ENCODE results near the gene TENM4.

The TENM4 gene

DNA sequence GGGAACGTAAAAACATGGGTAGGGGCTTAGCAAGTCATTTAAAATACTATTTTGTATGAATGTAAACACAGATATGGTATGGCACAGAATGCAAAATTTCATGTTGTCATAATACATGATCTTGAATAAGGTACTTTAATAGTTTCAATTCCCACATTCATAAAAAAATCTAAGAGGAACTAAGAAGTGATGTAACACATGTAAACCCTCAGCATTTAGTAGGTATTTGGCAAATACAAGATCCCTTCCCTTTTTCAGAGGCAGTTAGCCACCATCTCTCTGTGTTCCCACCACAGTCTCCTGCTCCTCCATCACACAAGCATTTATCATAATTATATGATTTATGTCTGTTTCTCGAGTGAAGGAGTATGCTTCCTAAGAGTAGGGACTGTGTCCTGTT lies 251.8 kb downstream of the TENM4 start:
- no peak for DNase-seq (ENCODE audit: low read depth)
- TF ChIP-seq, protein P1, sequence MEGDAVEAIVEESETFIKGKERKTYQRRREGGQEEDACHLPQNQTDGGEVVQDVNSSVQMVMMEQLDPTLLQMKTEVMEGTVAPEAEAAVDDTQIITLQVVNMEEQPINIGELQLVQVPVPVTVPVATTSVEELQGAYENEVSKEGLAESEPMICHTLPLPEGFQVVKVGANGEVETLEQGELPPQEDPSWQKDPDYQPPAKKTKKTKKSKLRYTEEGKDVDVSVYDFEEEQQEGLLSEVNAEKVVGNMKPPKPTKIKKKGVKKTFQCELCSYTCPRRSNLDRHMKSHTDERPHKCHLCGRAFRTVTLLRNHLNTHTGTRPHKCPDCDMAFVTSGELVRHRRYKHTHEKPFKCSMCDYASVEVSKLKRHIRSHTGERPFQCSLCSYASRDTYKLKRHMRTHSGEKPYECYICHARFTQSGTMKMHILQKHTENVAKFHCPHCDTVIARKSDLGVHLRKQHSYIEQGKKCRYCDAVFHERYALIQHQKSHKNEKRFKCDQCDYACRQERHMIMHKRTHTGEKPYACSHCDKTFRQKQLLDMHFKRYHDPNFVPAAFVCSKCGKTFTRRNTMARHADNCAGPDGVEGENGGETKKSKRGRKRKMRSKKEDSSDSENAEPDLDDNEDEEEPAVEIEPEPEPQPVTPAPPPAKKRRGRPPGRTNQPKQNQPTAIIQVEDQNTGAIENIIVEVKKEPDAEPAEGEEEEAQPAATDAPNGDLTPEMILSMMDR (conservative IDR thresholded peaks at IDR 0.05; ENCODE audit: low read length), result no peak
- no peak overlapping the region for H3K4me3 ChIP-seq (ENCODE audit: low read length)

GRCh38 chr11:79186669-79187068 lies 254.2 kb downstream of the TENM4 start:
- no peak for DNase-seq (ENCODE audit: low read depth)
- TF ChIP-seq, protein P1 (conservative IDR thresholded peaks at IDR 0.05; ENCODE audit: low read length), result no peak
- no peak overlapping the region for H3K4me3 ChIP-seq (ENCODE audit: low read length)

DNA sequence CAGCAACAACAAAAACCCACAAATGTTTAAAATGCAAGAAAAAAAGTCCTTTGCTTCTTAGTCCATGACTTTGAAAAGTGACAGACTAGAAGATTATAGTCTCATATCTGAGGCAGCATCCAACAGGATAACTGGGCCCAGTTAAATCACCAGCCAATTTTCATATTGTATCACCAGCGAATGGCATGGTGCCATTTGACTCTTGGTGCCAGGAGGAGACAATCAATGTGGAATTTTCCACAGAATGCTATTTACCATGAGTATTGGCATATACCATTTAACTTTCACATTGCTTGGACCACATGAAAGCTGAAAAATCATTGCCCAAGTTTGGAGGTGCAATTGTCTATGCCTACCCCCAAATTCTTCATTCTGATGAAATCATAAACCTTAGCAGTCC lies 255.5 kb downstream of the TENM4 start:
- TF ChIP-seq, protein P1 (conservative IDR thresholded peaks at IDR 0.05; ENCODE audit: low read length), result no peak
- DNase-seq (ENCODE audit: low read depth), result peak; percentile 31
- no peak overlapping the region for H3K4me3 ChIP-seq (ENCODE audit: low read length)

GRCh38 chr11:79184285-79184684 lies 256.5 kb downstream of the TENM4 start:
- no peak for DNase-seq (ENCODE audit: low read depth)
- TF ChIP-seq, protein P1 (conservative IDR thresholded peaks at IDR 0.05; ENCODE audit: low read length), result no peak
- H3K4me3 ChIP-seq (ENCODE audit: low read length), result no peak overlapping the region

DNA sequence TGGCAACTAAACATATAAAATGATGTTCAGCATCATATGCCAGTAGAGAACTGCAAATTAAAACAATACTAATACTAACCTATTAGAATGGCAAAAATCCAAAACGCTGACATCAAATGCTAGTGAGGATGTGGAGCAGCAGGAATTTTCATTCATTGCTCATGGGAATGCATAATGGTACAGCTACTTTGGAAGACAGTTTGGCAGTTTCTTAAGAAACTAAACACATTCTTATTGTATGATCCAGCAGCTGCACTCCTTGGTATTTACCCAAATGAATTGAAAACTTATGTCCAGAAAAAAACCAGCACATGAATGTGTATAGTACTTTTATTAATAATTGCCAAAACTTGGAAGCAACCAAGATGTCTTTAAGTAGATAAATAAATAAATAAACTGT lies 258.0 kb downstream of the TENM4 start:
- TF ChIP-seq, protein P1 (conservative IDR thresholded peaks at IDR 0.05; ENCODE audit: low read length), result no peak
- DNase-seq (ENCODE audit: low read depth), result peak; percentile 98
- H3K4me3 ChIP-seq (ENCODE audit: low read length), result no peak overlapping the region

DNA sequence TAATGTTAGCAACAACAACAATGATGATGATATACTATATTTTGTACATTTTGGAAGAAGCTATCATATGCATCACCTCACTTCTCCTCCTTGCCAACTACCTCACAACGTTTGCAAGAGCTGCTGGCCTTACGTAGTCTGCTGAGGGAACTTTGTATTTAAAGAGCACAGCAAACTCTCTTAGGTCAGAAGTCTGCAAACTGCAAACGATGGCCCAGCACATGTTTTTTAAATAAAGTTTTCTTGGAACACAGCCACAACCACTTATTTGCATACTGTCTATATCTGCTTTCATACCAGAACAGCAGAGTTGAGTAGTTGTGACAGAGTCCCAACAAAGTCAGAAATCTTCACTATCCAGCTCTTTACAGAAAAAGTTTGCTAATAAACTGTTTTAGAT lies 261.7 kb downstream of the TENM4 start:
- H3K4me3 ChIP-seq (ENCODE audit: low read length), result no peak overlapping the region
- TF ChIP-seq, protein P1 (conservative IDR thresholded peaks at IDR 0.05; ENCODE audit: low read length), result no peak
- peak; percentile 36 for DNase-seq (ENCODE audit: low read depth)

DNA sequence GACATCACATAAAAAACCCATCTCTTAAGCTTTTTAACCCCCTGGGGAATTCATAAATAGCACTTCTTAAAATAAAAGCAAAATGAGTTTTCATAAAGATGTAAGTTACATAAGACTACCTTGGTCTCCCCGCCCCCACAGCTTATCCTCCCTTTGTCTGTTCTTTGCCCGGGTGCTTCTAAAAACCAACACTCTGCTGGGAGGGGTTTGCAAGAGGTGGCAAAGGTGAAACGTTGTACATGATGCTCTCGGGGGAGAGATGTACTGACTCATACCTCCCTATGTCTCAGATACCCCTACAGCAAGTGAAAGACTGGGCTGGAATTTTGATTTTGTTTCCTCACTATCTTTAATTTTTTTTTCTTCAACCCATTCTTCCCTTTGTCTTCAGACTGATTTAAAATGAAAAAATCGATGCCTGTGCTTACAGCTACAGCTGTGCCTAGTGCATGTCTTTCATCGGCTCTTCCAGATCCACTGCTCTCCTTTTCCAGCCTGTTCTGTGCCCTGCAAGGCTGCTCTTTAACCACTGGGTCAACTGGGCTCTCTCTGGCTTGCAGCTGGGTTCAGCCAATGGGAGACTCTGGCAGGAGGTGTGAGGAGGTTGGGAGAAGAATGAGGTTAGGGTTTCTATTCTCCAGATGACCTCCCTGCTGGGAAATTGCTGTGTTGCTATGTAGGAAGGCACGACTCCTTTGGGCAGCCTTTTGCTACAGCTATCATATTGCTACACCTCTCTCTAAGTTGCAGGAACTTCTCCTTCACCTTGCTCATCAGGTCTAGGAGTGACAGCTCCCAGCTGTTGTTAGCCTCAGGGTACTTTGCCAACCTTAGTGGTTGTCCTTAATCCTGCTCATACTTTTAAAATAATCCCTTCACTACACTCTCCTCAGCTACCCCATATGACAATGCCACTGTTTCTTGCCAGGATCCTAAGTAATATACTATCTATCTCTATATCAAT lies 266.5 kb downstream of the TENM4 start:
- H3K4me3 ChIP-seq (ENCODE audit: low read length), result peak overlapping the region; percentile 25
- peak; percentile 19 for DNase-seq (ENCODE audit: low read depth)
- TF ChIP-seq, protein P1 (conservative IDR thresholded peaks at IDR 0.05; ENCODE audit: low read length), result no peak

Data from AG10803 (cell line).